HEK293 (cell line): Measurements from ENCODE around the gene SURF4.

Experiments used
- CTCF ChIA-PET: fragments of 350-600 bp; formaldehyde crosslinking; extraction: SDS; loops from one replicate; lab custom pipeline; 2021; ENCODE audit warnings: antibody characterized with exemption; lab: Yijun Ruan, JAX
- POLR2A ChIA-PET: fragments of 300-600 bp; formaldehyde crosslinking; extraction: SDS; loops from one replicate; lab custom pipeline; 2020; ENCODE audit warnings: antibody characterized with exemption, inconsistent platforms; lab: Yijun Ruan, JAX
- H3K27ac ChIP-seq: fragments of 200-500 bp; sonication (Bioruptor generic); 2 replicates; pipeline ENCODE4 v1.5.1; 2014; ENCODE audit warnings: low read depth, low read length, control low read depth, inconsistent platforms; ENCODE audit errors: extremely low read depth
- H3K36me3 ChIP-seq, 2 experiments: fragments of 200-500 bp in 1 of 2; sonication (Bioruptor generic) in 1 of 2; 1 replicate in 1 of 2; 2 replicates in 1 of 2; pipeline ENCODE4 v1.5.1; 2014 to 2017; ENCODE audit warnings: inconsistent platforms in 2 of 2, low read length in 2 of 2; ENCODE audit not compliant: control insufficient read depth in 2 of 2, insufficient read depth in 1 of 2
- H3K4me1 ChIP-seq: fragments of 200-500 bp; sonication (Bioruptor generic); 2 replicates; pipeline ENCODE4 v1.5.1; 2014; ENCODE audit warnings: mild to moderate bottlenecking, low read length, inconsistent platforms; ENCODE audit not compliant: control insufficient read depth, insufficient read depth
- H3K4me3 ChIP-seq: 2 replicates; pipeline ENCODE4 v1.5.1; 2011; ENCODE audit warnings: low read depth, mild to moderate bottlenecking, control low read depth, low read length, moderate library complexity
- H3K9me3 ChIP-seq: fragments of 200-500 bp; sonication (Bioruptor generic); 2 replicates; pipeline ENCODE4 v1.5.1; 2014; ENCODE audit warnings: low read depth, low read length, inconsistent platforms; ENCODE audit not compliant: control insufficient read depth, insufficient read depth
- EGR2 ChIP-seq: fragments of 450-650 bp; formaldehyde crosslinking; IDR thresholded peaks from 2 replicates; pipeline ENCODE4 v1.5.1; 2016; ENCODE audit warnings: low read depth, missing biosample characterization, missing genetic modification characterization
- FEZF1 ChIP-seq: fragments of 450-650 bp; formaldehyde crosslinking; IDR thresholded peaks from 2 replicates; pipeline ENCODE4 v1.5.1; 2016; ENCODE audit warnings: missing biosample characterization, missing genetic modification characterization
- GLIS1 ChIP-seq: fragments of 450-650 bp; formaldehyde crosslinking; IDR thresholded peaks from 2 replicates; pipeline ENCODE4 v1.5.1; 2016; ENCODE audit warnings: missing biosample characterization, missing genetic modification characterization
- HOXD13 ChIP-seq: sonication (generic); formaldehyde crosslinking; IDR thresholded peaks from 2 replicates; pipeline ENCODE4 v1.8.0; 2022; ENCODE audit warnings: missing genetic modification reagents, borderline replicate concordance
- KLF8 ChIP-seq: fragments of 450-650 bp; formaldehyde crosslinking; IDR thresholded peaks from 2 replicates; pipeline ENCODE4 v1.5.1; 2016; ENCODE audit warnings: missing biosample characterization, missing genetic modification characterization
- KLF9 ChIP-seq: fragments of 450-650 bp; formaldehyde crosslinking; IDR thresholded peaks from 2 replicates; pipeline ENCODE4 v1.5.1; 2016; ENCODE audit warnings: missing biosample characterization, missing genetic modification characterization, low read depth
- PRDM1 ChIP-seq: fragments of 450-650 bp; formaldehyde crosslinking; IDR thresholded peaks from 2 replicates; pipeline ENCODE4; 2016; ENCODE audit warnings: missing biosample characterization, missing genetic modification characterization
- SCRT1 ChIP-seq: fragments of 450-650 bp; formaldehyde crosslinking; IDR thresholded peaks from 2 replicates; pipeline ENCODE4 v1.5.1; 2016; ENCODE audit warnings: missing biosample characterization, missing genetic modification characterization, borderline replicate concordance
- SCRT2 ChIP-seq: fragments of 450-650 bp; formaldehyde crosslinking; IDR thresholded peaks from 2 replicates; pipeline ENCODE4 v1.5.1; 2016; ENCODE audit warnings: missing biosample characterization, missing genetic modification characterization
- TRIM28 ChIP-seq: IDR thresholded peaks from 2 replicates; pipeline ENCODE4 v1.6.1; 2011; ENCODE audit warnings: low read length, control low read depth, borderline replicate concordance
- ZBTB48 ChIP-seq: fragments of 450-650 bp; formaldehyde crosslinking; IDR thresholded peaks from 2 replicates; pipeline ENCODE4 v1.5.1; 2016; ENCODE audit warnings: missing biosample characterization, missing genetic modification characterization
- ZIC2 ChIP-seq: fragments of 450-650 bp; formaldehyde crosslinking; IDR thresholded peaks from 2 replicates; pipeline ENCODE4 v1.5.1; 2016; ENCODE audit warnings: missing biosample characterization, missing genetic modification characterization
- ZNF121 ChIP-seq: fragments of 450-650 bp; formaldehyde crosslinking; IDR thresholded peaks from 2 replicates; pipeline ENCODE4 v1.5.1; 2016; ENCODE audit warnings: missing biosample characterization, missing genetic modification characterization
- ZNF138 ChIP-seq: fragments of 450-650 bp; formaldehyde crosslinking; IDR thresholded peaks from 2 replicates; pipeline ENCODE4 v1.5.1; 2016; ENCODE audit warnings: missing biosample characterization, missing genetic modification characterization, borderline replicate concordance
- ZNF155 ChIP-seq: fragments of 450-650 bp; formaldehyde crosslinking; IDR thresholded peaks from 2 replicates; pipeline ENCODE4 v1.5.1; 2016; ENCODE audit warnings: missing biosample characterization, missing genetic modification characterization
- ZNF157 ChIP-seq: fragments of 450-650 bp; formaldehyde crosslinking; IDR thresholded peaks from 2 replicates; pipeline ENCODE4 v1.5.1; 2016; ENCODE audit warnings: missing biosample characterization, missing genetic modification characterization
- ZNF19 ChIP-seq: fragments of 450-650 bp; formaldehyde crosslinking; IDR thresholded peaks from 2 replicates; pipeline ENCODE4; 2016; ENCODE audit warnings: missing biosample characterization, missing genetic modification characterization, low read depth
- ZNF2 ChIP-seq: fragments of 450-650 bp; formaldehyde crosslinking; IDR thresholded peaks from 2 replicates; pipeline ENCODE4 v1.5.1; 2016; ENCODE audit warnings: missing biosample characterization, missing genetic modification characterization
- ZNF211 ChIP-seq: fragments of 450-650 bp; formaldehyde crosslinking; IDR thresholded peaks from 2 replicates; pipeline ENCODE4 v1.5.1; 2016; ENCODE audit warnings: low read depth, missing biosample characterization, missing genetic modification characterization
- ZNF24 ChIP-seq: fragments of 450-650 bp; formaldehyde crosslinking; IDR thresholded peaks from 2 replicates; pipeline ENCODE4 v1.5.1; 2016; ENCODE audit warnings: missing biosample characterization, missing genetic modification characterization
- ZNF292 ChIP-seq: fragments of 450-650 bp; formaldehyde crosslinking; IDR thresholded peaks from 2 replicates; pipeline ENCODE4 v1.5.1; 2016; ENCODE audit warnings: low read depth, missing biosample characterization, missing genetic modification characterization, borderline replicate concordance
- ZNF311 ChIP-seq: fragments of 450-650 bp; formaldehyde crosslinking; IDR thresholded peaks from 2 replicates; pipeline ENCODE4 v1.5.1; 2017; ENCODE audit warnings: missing biosample characterization, missing genetic modification characterization, borderline replicate concordance
- ZNF341 ChIP-seq: fragments of 450-650 bp; formaldehyde crosslinking; IDR thresholded peaks from 2 replicates; pipeline ENCODE4; 2016; ENCODE audit warnings: low read depth, missing biosample characterization, missing genetic modification characterization
- ZNF514 ChIP-seq: fragments of 450-650 bp; formaldehyde crosslinking; IDR thresholded peaks from 2 replicates; pipeline ENCODE4 v1.5.1; 2016; ENCODE audit warnings: missing biosample characterization, missing genetic modification characterization
- ZNF561 ChIP-seq: fragments of 450-650 bp; IDR thresholded peaks from 2 replicates; pipeline ENCODE4 v1.5.1; 2018; ENCODE audit warnings: missing biosample characterization, missing genetic modification characterization, borderline replicate concordance
- ZNF571 ChIP-seq: fragments of 450-650 bp; formaldehyde crosslinking; IDR thresholded peaks from 2 replicates; pipeline ENCODE4 v1.5.0; 2017; ENCODE audit warnings: missing biosample characterization, missing genetic modification characterization
- ZNF624 ChIP-seq: fragments of 450-650 bp; formaldehyde crosslinking; IDR thresholded peaks from 2 replicates; pipeline ENCODE4 v1.5.1; 2017; ENCODE audit warnings: missing biosample characterization, missing genetic modification characterization
- ZNF654 ChIP-seq: fragments of 450-650 bp; formaldehyde crosslinking; IDR thresholded peaks from 2 replicates; pipeline ENCODE4 v1.5.1; 2016; ENCODE audit warnings: low read depth, missing biosample characterization, missing genetic modification characterization
- ZNF658 ChIP-seq: fragments of 450-650 bp; formaldehyde crosslinking; IDR thresholded peaks from 2 replicates; pipeline ENCODE4; 2016; ENCODE audit warnings: missing biosample characterization, missing genetic modification characterization
- TF ChIP-seq, protein P1 (sequence below): fragments of 450-650 bp; formaldehyde crosslinking; IDR thresholded peaks from 2 replicates; pipeline ENCODE4 v1.5.1; 2016; ENCODE audit warnings: missing biosample characterization, missing genetic modification characterization, low read depth
- TF ChIP-seq, protein P2 (sequence below): fragments of 450-650 bp; formaldehyde crosslinking; IDR thresholded peaks from 2 replicates; pipeline ENCODE4 v1.5.1; 2017; ENCODE audit warnings: missing biosample characterization, missing genetic modification characterization
- TF ChIP-seq, protein P3 (sequence below): fragments of 450-650 bp; formaldehyde crosslinking; conservative IDR thresholded peaks from 2 replicates; pipeline ENCODE4 v1.5.1; 2016; ENCODE audit warnings: low read depth, missing biosample characterization, missing genetic modification characterization

The SURF4 gene

DNA sequence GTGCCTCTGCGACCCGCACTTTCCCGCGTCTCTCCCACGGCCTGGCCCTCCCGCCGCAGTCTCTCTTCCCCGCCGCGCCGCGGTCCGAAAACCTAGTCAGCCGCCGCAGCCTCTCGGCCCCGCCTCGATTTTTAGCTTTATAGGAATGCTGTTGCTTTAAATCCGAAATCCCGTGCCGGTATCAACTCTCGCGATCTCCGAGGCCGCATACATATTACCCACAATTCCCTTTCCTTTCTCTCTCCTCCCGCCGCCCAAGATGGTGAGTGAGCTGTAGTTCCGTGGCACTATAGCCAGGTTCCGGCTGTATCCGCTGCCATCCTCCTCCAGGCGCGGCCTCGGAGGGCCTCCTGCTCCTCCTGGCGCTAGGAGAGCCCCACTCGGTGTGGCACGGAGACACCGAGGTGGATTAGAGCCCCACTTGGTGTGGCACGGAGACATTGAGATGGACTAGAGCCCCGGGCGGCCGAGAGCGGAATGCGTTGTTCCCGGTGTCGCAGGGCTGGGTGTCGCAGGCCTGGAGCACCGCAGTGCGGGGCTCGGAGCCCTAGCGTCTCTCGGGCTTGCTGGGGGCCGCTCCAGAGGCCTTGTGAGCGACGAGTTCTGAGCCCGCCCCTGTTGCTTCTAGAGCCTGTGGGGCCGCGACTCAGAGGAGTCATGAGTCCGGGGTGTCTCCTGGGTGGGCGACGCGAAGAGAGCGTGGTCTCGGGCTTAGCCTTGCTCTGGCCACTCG, 27.7 kb downstream of the SURF4 start, which contains the start of the genes MED22 and RPL7A (continued):
- TF ChIP-seq FEZF1 (tag by site-specific recombination) (no peak), ZNF341 (tag by site-specific recombination) (0 out of 2 replicates have a peak, but pooled peaks have one; percentile 46), SCRT1 (peak; percentile 37; the same call in 1 of the 2 replicates), ZNF155 (tag by site-specific recombination) (no peak), KLF8 (tag by site-specific recombination) (peak; percentile 92), ZNF19 (no peak), ZNF211 (no peak), EGR2 (no peak), ZNF514 (tag by site-specific recombination) (no peak), ZNF121 (no peak), PRDM1 (tag by site-specific recombination) (peak; percentile 49; the same call in 1 of the 2 replicates), KLF9 (tag by site-specific recombination) (peak; percentile 55), ZNF571 (tag by site-specific recombination) (no peak), ZNF2 (tag by site-specific recombination) (peak; percentile 97), ZNF292 (tag by site-specific recombination) (no peak), ZNF624 (no peak)
- TF ChIP-seq, protein P1, sequence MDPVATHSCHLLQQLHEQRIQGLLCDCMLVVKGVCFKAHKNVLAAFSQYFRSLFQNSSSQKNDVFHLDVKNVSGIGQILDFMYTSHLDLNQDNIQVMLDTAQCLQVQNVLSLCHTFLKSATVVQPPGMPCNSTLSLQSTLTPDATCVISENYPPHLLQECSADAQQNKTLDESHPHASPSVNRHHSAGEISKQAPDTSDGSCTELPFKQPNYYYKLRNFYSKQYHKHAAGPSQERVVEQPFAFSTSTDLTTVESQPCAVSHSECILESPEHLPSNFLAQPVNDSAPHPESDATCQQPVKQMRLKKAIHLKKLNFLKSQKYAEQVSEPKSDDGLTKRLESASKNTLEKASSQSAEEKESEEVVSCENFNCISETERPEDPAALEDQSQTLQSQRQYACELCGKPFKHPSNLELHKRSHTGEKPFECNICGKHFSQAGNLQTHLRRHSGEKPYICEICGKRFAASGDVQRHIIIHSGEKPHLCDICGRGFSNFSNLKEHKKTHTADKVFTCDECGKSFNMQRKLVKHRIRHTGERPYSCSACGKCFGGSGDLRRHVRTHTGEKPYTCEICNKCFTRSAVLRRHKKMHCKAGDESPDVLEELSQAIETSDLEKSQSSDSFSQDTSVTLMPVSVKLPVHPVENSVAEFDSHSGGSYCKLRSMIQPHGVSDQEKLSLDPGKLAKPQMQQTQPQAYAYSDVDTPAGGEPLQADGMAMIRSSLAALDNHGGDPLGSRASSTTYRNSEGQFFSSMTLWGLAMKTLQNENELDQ = no peak

DNA sequence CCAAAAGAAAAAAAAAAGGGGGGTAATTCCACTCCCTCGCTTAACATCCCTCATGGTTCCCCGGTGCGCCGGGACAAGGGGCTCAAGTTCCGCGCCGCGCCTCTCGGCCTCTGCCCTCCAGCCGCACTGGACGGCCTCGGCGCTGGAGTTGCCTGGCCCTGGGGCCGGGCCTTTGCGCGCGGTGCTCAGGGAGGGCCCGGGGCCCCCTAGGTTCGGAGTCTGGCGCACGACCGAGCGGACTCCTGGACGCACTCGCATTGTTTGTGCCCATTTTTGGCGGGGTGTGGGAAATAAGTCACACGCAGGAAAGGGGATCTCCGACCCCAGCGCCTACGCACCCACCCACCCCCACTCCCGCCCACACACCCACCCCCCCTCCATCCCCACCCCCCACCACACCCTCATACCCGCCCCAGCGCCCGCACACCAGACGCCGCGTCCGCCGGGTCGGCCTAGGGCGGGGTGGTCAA, 28.3 kb downstream of the SURF4 start:
- Histone ChIP-seq H3K36me3 (peaks cover 14 to 82% of the 10 kb centered on the region in 2 experiments), H3K27ac (peak overlapping the region; percentile 100)
- CTCF ChIA-PET = interaction anchor here (0.6 to 1.3 kb wide), 3 partner anchors 68 to 198 kb away, joined by 3 to 5 read pairs (median 4); no protein-coding TSS in a partner anchor
- TF ChIP-seq ZNF311 (tag by site-specific recombination) (no peak), SCRT2 (tag by site-specific recombination) (no peak), ZNF561 (tag by site-specific recombination) (0 out of 2 replicates have a peak, but pooled peaks have one; percentile 60), ZNF654 (tag by site-specific recombination) (no peak), ZNF138 (no peak), GLIS1 (peak; percentile 0; the same call in 1 of the 2 replicates), ZIC2 (tag by site-specific recombination) (no peak), TRIM28 (no peak), ZNF658 (no peak), ZBTB48 (tag by site-specific recombination) (no peak), ZNF157 (tag by site-specific recombination) (0 out of 2 replicates have a peak, but pooled peaks have one; percentile 23), HOXD13 (CRISPR knock-in tag) (no peak), ZNF24 (tag by site-specific recombination) (no peak)
- TF ChIP-seq, protein P2, sequence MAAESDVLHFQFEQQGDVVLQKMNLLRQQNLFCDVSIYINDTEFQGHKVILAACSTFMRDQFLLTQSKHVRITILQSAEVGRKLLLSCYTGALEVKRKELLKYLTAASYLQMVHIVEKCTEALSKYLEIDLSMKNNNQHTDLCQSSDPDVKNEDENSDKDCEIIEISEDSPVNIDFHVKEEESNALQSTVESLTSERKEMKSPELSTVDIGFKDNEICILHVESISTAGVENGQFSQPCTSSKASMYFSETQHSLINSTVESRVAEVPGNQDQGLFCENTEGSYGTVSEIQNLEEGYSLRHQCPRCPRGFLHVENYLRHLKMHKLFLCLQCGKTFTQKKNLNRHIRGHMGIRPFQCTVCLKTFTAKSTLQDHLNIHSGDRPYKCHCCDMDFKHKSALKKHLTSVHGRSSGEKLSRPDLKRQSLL (tag by site-specific recombination) = peak; percentile 63; the same call in 1 of the 2 replicates
- TF ChIP-seq, protein P3, sequence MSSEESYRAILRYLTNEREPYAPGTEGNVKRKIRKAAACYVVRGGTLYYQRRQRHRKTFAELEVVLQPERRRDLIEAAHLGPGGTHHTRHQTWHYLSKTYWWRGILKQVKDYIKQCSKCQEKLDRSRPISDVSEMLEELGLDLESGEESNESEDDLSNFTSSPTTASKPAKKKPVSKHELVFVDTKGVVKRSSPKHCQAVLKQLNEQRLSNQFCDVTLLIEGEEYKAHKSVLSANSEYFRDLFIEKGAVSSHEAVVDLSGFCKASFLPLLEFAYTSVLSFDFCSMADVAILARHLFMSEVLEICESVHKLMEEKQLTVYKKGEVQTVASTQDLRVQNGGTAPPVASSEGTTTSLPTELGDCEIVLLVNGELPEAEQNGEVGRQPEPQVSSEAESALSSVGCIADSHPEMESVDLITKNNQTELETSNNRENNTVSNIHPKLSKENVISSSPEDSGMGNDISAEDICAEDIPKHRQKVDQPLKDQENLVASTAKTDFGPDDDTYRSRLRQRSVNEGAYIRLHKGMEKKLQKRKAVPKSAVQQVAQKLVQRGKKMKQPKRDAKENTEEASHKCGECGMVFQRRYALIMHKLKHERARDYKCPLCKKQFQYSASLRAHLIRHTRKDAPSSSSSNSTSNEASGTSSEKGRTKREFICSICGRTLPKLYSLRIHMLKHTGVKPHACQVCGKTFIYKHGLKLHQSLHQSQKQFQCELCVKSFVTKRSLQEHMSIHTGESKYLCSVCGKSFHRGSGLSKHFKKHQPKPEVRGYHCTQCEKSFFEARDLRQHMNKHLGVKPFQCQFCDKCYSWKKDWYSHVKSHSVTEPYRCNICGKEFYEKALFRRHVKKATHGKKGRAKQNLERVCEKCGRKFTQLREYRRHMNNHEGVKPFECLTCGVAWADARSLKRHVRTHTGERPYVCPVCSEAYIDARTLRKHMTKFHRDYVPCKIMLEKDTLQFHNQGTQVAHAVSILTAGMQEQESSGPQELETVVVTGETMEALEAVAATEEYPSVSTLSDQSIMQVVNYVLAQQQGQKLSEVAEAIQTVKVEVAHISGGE (tag by site-specific recombination) = no peak

More for the DNA sequence above, 28.3 kb downstream of the SURF4 start:
- Histone ChIP-seq H3K4me1 (no peaks in the 10 kb centered on the region), H3K9me3 (no peaks in the 10 kb centered on the region), H3K4me3 (peak overlapping the region; percentile 91)
- POLR2A ChIA-PET = interaction anchor here (0.5 to 6.0 kb wide), 38 partner anchors 8 to 440 kb away, joined by 3 to 89 read pairs (median 5); partner anchors contain the start of genes CACFD1, GTF3C5, SLC2A6 and STKLD1
